ENCODE measurements around the gene PKIG. TPM values are rescaled to one million over a fixed set of nuclear protein-coding genes. Genes with fewer than 3 reads are reported as not detected.
"Not testable (repeated sequence)": the region's sequence is repeated elsewhere in the genome, so short reads cannot be mapped to it uniquely, and the experiment has no call there.

Gene PKIG
- total RNA-seq, 1 experiment from 2014 or later = 285 TPM

DNA sequence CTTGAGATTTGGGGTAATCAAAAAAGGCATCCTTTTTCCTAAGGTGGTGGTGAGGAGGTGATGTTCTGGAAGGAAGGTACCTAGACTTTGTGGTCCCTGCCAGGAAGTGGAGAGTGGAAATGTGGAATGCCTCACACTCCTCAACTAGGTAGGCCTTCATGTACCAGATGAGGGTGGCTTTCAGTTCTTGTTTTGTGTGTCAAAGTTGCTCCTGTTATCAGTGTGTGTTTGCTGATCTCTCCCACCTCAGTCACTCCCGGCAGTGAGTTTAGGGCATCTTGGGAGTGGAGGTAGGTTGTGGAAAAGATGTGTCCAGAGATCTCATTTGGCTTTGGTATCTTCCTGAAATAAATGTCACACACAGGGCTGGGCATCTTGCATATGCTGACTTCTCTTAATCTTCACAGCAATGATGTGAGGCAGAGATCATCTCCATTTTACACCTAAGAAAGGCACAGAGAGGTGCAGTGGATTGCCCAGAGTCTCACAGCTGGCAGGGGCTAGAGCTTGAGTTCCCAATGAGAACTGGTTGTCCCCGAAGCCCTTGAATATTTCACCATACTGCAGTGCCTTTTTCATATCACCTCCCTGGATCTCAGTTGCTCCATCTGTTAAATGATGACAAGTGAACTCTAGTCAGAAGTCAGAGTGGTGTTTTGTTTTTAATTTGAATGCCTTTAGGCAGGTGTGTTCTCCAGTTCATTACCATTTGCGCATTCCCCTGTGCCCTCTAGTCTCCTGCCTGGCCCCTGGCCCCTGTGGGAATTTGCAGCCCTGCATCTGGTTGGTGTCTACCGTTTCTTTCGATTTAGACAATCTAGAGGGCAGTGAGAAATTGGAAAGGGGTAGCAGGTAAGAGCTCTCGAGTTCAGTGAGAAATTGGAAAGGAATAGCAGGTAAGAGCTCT, 2.9 kb downstream of the PKIG start:
- Histone ChIP-seq H3K36me3 (ENCODE audit: insufficient read depth, low read length) (peaks cover 30% of the 10 kb centered on the region), H3K9me2 (replicated peaks; ENCODE audit: insufficient read depth, low read length) (no peaks in the 10 kb centered on the region), H3K9me3 (ENCODE audit: low read length) (no peaks in the 10 kb centered on the region), H3K27me3 (ENCODE audit: low read length) (no peaks in the 10 kb centered on the region), H4K20me1 (ENCODE audit: insufficient read depth, low read depth, low read length) (no peaks in the 10 kb centered on the region; the same call in 1 of the 2 replicates), H3K4me3 (ENCODE audit: low read length) (peak overlapping the region; percentile 78), H3K4me2 (ENCODE audit: low read depth, low read length, poor library complexity, severe bottlenecking) (peak overlapping the region; percentile 97), H2AFZ (ENCODE audit: low read length) (no peak overlapping the region), H3K27ac (ENCODE audit: low read length) (peak overlapping the region; percentile 99), H3K4me1 (ENCODE audit: low read length) (peaks cover 91% of the 10 kb centered on the region), H3K79me2 (ENCODE audit: low read length) (peaks cover 83% of the 10 kb centered on the region), H3K9ac (ENCODE audit: low read length) (peak overlapping the region; percentile 87)
- peak; percentile 95 for DNase-seq

DNA sequence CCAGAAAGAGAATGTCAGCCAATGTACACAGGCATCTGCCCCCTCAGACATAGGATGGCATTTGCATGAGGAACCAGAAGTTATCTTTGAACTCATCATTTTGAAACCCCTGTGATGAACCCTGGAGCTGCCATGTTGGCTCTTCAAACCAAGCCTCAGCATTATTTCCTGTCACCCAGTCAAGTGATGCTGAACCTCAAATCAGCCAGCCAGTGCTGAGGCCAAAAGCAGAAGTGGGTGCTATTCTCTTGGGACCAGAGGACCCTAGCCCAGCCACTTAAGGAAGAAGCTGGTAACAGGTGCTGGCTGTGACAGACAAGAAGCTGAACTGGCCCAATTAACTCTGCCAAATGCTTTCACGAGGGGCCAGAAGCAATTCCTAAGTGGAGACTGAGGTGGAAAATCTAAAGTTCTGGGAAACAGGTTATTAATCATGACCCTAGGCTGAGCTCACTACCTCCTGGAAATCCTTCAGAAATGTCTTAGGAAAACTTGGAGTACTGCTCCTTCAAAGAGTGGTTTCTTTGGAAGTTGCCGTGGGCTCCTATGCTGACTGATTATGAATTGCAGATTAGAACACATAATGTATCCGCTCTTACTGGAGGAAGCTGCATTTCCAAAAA, 4.0 kb downstream of the PKIG start:
- DNase-seq = peak; percentile 98
- no peaks in the 10 kb centered on the region for H3K9me2 ChIP-seq (replicated peaks; ENCODE audit: insufficient read depth, low read length)
- H3K9ac ChIP-seq (ENCODE audit: low read length) = peak overlapping the region; percentile 87
- peaks cover 87% of the 10 kb centered on the region for H3K79me2 ChIP-seq (ENCODE audit: low read length)
- no peaks in the 10 kb centered on the region; the same call in 1 of the 2 replicates for H4K20me1 ChIP-seq (ENCODE audit: insufficient read depth, low read depth, low read length)
- peak overlapping the region; percentile 78 for H3K4me3 ChIP-seq (ENCODE audit: low read length)
- H3K27ac ChIP-seq (ENCODE audit: low read length) = peak overlapping the region; percentile 99
- H3K4me2 ChIP-seq (ENCODE audit: low read depth, low read length, poor library complexity, severe bottlenecking) = peak overlapping the region; percentile 97
- no peaks in the 10 kb centered on the region for H3K27me3 ChIP-seq (ENCODE audit: low read length)
- H3K4me1 ChIP-seq (ENCODE audit: low read length) = peaks cover 91% of the 10 kb centered on the region
- no peak overlapping the region for H2AFZ ChIP-seq (ENCODE audit: low read length)
- peaks cover 40% of the 10 kb centered on the region for H3K36me3 ChIP-seq (ENCODE audit: insufficient read depth, low read length)
- no peaks in the 10 kb centered on the region for H3K9me3 ChIP-seq (ENCODE audit: low read length)

DNA sequence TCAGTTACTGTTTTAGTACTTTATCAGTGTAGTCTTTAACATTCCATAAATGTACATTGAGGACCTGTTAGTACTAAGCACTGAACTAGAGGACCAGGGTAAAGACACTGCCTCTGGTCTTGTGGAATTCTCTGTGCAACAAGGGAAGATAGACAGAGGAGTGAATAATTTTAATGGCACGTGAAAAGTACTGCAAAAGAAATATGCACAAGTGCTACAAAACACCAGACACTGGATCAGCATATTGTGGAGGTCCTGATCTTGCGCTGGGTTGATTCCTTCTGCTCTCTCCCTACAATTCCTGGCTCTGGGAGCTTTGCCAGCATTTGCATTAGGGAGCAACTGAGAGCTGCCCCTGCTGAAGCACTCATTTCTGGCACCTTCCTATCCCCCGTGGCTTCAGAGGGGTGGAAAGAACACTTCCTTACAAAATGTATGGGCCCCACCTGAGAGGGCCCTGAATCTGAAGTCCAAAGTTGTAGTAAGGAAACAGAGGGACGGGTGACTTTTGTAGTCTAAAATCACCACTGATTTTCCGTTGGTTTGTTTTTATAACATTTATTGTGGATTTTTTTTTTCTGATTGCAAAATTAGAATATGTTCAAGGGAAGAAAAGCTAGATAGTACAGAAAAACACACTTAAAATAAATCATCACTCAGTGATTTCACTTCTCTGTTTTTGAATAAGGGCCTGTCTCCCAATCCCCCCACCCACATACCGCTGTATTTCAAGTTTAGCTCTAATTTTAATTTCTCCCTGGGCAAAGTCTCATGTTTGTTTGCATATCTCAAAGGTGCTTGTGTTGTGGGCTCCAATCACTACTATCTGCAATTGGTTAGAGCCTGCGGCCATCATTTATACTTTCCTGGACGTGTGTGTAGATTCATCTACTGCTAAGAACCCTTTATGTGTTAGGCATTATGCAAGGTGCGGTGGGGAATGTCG, 4.9 kb downstream of the PKIG start:
- peak overlapping the region; percentile 97 for H3K4me2 ChIP-seq (ENCODE audit: low read depth, low read length, poor library complexity, severe bottlenecking)
- H3K27ac ChIP-seq (ENCODE audit: low read length) = peak overlapping the region; percentile 99
- H3K27me3 ChIP-seq (ENCODE audit: low read length) = no peaks in the 10 kb centered on the region
- peak overlapping the region; percentile 64 for H3K4me3 ChIP-seq (ENCODE audit: low read length)
- H3K79me2 ChIP-seq (ENCODE audit: low read length) = peaks cover 86% of the 10 kb centered on the region
- H3K36me3 ChIP-seq (ENCODE audit: insufficient read depth, low read length) = peaks cover 48% of the 10 kb centered on the region
- H3K4me1 ChIP-seq (ENCODE audit: low read length) = peaks cover 90% of the 10 kb centered on the region
- H3K9me2 ChIP-seq (replicated peaks; ENCODE audit: insufficient read depth, low read length) = no peaks in the 10 kb centered on the region
- no peaks in the 10 kb centered on the region for H3K9me3 ChIP-seq (ENCODE audit: low read length)
- H4K20me1 ChIP-seq (ENCODE audit: insufficient read depth, low read depth, low read length) = no peaks in the 10 kb centered on the region; the same call in 1 of the 2 replicates
- H3K9ac ChIP-seq (ENCODE audit: low read length) = peak overlapping the region; percentile 80
- H2AFZ ChIP-seq (ENCODE audit: low read length) = no peak overlapping the region
- peak; percentile 91 for DNase-seq

DNA sequence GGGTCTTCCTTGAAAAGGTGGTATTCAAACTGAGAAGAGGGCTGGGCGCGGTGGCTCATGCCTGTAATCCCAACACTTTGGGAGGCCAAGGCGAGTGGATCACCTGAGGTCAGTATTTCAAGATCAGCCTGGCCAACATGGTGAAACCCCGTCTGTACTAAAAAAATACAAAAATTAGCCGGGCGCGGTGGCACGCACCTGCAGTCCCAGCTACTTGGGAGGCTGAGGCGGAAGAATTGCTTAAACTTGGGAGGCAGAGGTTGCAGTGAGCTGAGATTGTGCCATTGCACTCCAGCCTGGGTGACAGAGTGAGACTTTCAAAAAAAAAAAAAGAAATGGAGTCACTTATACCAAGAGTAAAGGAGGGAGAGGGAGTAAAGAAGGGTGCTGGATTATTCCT, 5.9 kb downstream of the PKIG start:
- H3K9ac ChIP-seq (ENCODE audit: low read length) = peak overlapping the region; percentile 80
- H3K79me2 ChIP-seq (ENCODE audit: low read length) = peaks cover 86% of the 10 kb centered on the region
- H3K4me1 ChIP-seq (ENCODE audit: low read length) = peaks cover 96% of the 10 kb centered on the region

DNA sequence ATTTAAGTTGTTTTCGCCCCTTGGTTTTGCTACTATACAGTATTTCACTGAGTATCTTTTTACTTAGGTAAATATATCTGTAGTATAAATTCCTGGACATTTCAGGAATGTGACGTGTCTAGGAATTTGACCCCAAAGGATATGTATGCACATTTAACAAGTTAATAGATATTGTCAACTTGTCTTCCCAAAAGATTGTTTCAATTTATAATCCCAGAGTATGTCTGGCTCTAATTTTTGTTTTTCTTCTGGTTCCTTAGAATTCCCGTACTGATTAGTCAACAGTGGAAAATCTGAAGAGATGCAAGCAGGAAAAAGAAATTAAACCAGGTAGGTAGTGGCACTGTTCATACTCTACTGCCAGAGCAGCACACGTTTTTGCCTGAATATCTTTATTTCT, 7.2 kb downstream of the PKIG start:
- peaks cover 86% of the 10 kb centered on the region for H3K79me2 ChIP-seq (ENCODE audit: low read length)
- H3K4me1 ChIP-seq (ENCODE audit: low read length) = peaks cover 97% of the 10 kb centered on the region
- H2AFZ ChIP-seq (ENCODE audit: low read length) = no peak overlapping the region

More for the DNA sequence above, 5.9 kb downstream of the PKIG start:
- H3K9me3 ChIP-seq (ENCODE audit: low read length); H4K20me1 ChIP-seq (ENCODE audit: insufficient read depth, low read depth, low read length); H3K27me3 ChIP-seq (ENCODE audit: low read length); DNase-seq; H3K9me2 ChIP-seq (replicated peaks; ENCODE audit: insufficient read depth, low read length); H2AFZ ChIP-seq (ENCODE audit: low read length): not testable (repeated sequence)
- peak overlapping the region; percentile 99 for H3K27ac ChIP-seq (ENCODE audit: low read length)
- H3K4me3 ChIP-seq (ENCODE audit: low read length) = peak overlapping the region; percentile 64
- H3K4me2 ChIP-seq (ENCODE audit: low read depth, low read length, poor library complexity, severe bottlenecking) = peak overlapping the region; percentile 97
- H3K36me3 ChIP-seq (ENCODE audit: insufficient read depth, low read length) = peaks cover 56% of the 10 kb centered on the region

DNA sequence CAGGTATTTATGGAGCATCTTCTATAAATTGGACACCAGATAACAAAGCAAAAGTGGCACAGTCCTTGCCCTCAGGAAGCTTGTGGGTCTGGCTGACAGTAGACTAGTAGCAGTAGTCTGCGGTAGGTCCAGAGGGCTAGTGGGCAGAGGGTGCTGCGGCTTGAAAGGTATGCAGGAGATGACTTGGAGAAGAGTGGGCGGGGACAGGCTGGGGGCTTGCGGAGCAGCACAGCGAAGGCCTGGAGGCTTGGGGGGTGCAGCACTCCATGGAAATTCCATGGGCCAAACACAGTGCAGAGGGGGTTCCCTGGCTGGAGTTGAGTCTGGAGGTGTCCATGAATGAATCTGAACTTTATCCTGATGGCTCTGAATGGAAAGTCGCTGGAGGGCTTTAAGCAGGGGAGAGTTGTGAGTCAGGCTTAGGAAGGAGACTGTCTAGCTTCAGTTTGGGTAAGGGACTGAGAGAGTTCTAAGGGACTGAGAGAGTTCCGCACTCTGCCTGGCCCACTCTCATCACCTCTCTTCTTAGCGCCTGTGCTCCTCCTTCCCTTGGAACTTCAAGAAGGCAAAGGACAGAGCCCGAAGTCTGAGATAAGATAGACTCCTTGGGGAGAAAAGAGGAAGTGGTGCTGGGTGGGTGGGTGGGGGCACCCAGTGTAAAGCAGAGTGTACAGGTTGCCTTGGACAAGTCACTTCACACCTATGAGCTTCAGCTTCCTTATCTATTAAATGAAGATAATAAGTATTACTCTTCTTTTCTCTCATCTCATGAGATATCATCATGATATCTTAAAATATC, 8.8 kb downstream of the PKIG start:
- Histone ChIP-seq H3K4me3 (ENCODE audit: low read length) (no peak overlapping the region), H3K4me1 (ENCODE audit: low read length) (peaks cover 98% of the 10 kb centered on the region), H3K79me2 (ENCODE audit: low read length) (peaks cover 95% of the 10 kb centered on the region), H3K9me3 (ENCODE audit: low read length) (no peaks in the 10 kb centered on the region), H3K27me3 (ENCODE audit: low read length) (no peaks in the 10 kb centered on the region), H3K36me3 (ENCODE audit: insufficient read depth, low read length) (peaks cover 77% of the 10 kb centered on the region), H2AFZ (ENCODE audit: low read length) (no peak overlapping the region), H4K20me1 (ENCODE audit: insufficient read depth, low read depth, low read length) (no peaks in the 10 kb centered on the region; the same call in 1 of the 2 replicates), H3K4me2 (ENCODE audit: low read depth, low read length, poor library complexity, severe bottlenecking) (peak overlapping the region; percentile 28), H3K27ac (ENCODE audit: low read length) (peak overlapping the region; percentile 99), H3K9me2 (replicated peaks; ENCODE audit: insufficient read depth, low read length) (no peaks in the 10 kb centered on the region), H3K9ac (ENCODE audit: low read length) (peak overlapping the region; percentile 41)
- no peak for DNase-seq

More for the DNA sequence above, 7.2 kb downstream of the PKIG start:
- Histone ChIP-seq H3K27ac (ENCODE audit: low read length) (peak overlapping the region; percentile 99), H3K9me2 (replicated peaks; ENCODE audit: insufficient read depth, low read length) (no peaks in the 10 kb centered on the region), H3K4me2 (ENCODE audit: low read depth, low read length, poor library complexity, severe bottlenecking) (peak overlapping the region; percentile 42), H3K27me3 (ENCODE audit: low read length) (no peaks in the 10 kb centered on the region), H3K9me3 (ENCODE audit: low read length) (no peaks in the 10 kb centered on the region), H3K9ac (ENCODE audit: low read length) (0 out of 2 replicates have a peak overlapping the region, but pooled peaks have one; percentile 28), H3K36me3 (ENCODE audit: insufficient read depth, low read length) (peaks cover 66% of the 10 kb centered on the region), H3K4me3 (ENCODE audit: low read length) (no peak overlapping the region), H4K20me1 (ENCODE audit: insufficient read depth, low read depth, low read length) (no peaks in the 10 kb centered on the region; the same call in 1 of the 2 replicates)
- DNase-seq = no peak

DNA sequence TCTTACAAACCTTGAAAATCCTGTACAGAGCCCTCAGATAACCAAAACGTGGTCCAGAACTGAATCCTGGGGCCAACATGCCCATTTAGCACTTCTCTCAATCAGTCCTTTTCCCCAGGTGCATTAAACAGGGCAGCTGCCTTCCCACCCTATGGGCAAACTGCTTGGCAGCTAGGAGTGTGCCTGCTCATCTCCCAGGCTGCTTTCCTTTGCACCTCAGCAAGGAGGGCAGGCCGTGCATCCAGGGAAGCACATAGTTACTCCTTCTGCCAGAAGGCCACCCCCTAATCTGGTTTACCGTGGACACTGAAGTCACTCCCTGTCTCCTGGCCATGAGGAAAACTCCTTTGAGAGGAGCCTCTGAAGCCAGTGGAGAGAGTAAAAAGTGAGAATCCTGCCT, 10.0 kb downstream of the PKIG start:
- Histone ChIP-seq H3K36me3 (ENCODE audit: insufficient read depth, low read length) (peaks cover 74% of the 10 kb centered on the region), H3K9me2 (replicated peaks; ENCODE audit: insufficient read depth, low read length) (no peaks in the 10 kb centered on the region), H3K4me3 (ENCODE audit: low read length) (no peak overlapping the region), H3K79me2 (ENCODE audit: low read length) (peaks cover 98% of the 10 kb centered on the region), H3K9me3 (ENCODE audit: low read length) (no peaks in the 10 kb centered on the region), H3K4me1 (ENCODE audit: low read length) (peaks cover 99% of the 10 kb centered on the region), H3K27me3 (ENCODE audit: low read length) (no peaks in the 10 kb centered on the region), H4K20me1 (ENCODE audit: insufficient read depth, low read depth, low read length) (no peaks in the 10 kb centered on the region; the same call in 1 of the 2 replicates), H3K9ac (ENCODE audit: low read length) (peak overlapping the region; percentile 41), H3K27ac (ENCODE audit: low read length) (peak overlapping the region; percentile 88), H3K4me2 (ENCODE audit: low read depth, low read length, poor library complexity, severe bottlenecking) (peak overlapping the region; percentile 57), H2AFZ (ENCODE audit: low read length) (no peak overlapping the region)
- no peak for DNase-seq
